PC-3 (cell line): ENCODE results near the gene SLC7A6OS. TPM values are rescaled to one million over a fixed set of nuclear protein-coding genes. Genes with fewer than 3 reads are reported as not detected.

ENCODE experiments used
- ATAC-seq: fragments of 200-7000 bp; cut with Tn5 transposase; 2 replicates; pipeline ENCODE4 v1.9.1; 2020; ENCODE audit warnings: mild to moderate bottlenecking, moderate library complexity
- BruUV-seq: library from RNA; stranded (reverse); fragments of 400-500 nt; replicated peaks from 2 replicates; lab custom pipeline; 2021; lab: Mats Ljungman, UMichigan
- CTCF ChIA-PET: fragments of 300-600 bp; sonication (Branson Sonifier 250); formaldehyde crosslinking; loops from one replicate; lab custom pipeline; 2022; ENCODE audit warnings: antibody characterized with exemption; lab: Charles Lee
- POLR2A ChIA-PET: fragments of 300-600 bp; sonication (Branson Sonifier 250); formaldehyde crosslinking; loops from one replicate; lab custom pipeline; 2022; ENCODE audit warnings: antibody characterized with exemption; ENCODE audit not compliant: unreplicated experiment; lab: Charles Lee
- DNase-seq: peaks from one replicate; pipeline ENCODE4 v3.0.0-alpha.2; 2015
- H2AFZ ChIP-seq: fragments of 300-600 bp; sonication (generic); 2 replicates; pipeline ENCODE4 v1.6.0; 2016; ENCODE audit warnings: antibody characterized with exemption, low read length
- H3F3A ChIP-seq: fragments of 300-600 bp; sonication (generic); one replicate; pipeline ENCODE4 v1.6.0; 2017; ENCODE audit warnings: antibody characterized with exemption, low read length, control low read depth, mild to moderate bottlenecking; ENCODE audit not compliant: unreplicated experiment
- H3K27ac ChIP-seq: fragments of 300-600 bp; sonication (generic); 2 replicates; pipeline ENCODE4 v1.5.1; 2016; ENCODE audit warnings: mild to moderate bottlenecking, low read length
- H3K27me3 ChIP-seq: fragments of 300-600 bp; sonication (generic); 2 replicates; pipeline ENCODE4 v1.6.1; 2016; ENCODE audit warnings: low read length, mixed read lengths
- H3K36me3 ChIP-seq: fragments of 300-600 bp; sonication (generic); 2 replicates; pipeline ENCODE4 v1.6.1; 2016; ENCODE audit warnings: low read depth, mixed run types, low read length, mixed read lengths
- H3K4me1 ChIP-seq: fragments of 300-600 bp; sonication (generic); 2 replicates; pipeline ENCODE4 v1.5.1; 2016; ENCODE audit warnings: low read length; ENCODE audit not compliant: insufficient read depth
- H3K4me2 ChIP-seq: fragments of 300-600 bp; sonication (generic); 2 replicates; pipeline ENCODE4 v1.6.0; 2016; ENCODE audit warnings: low read length
- H3K4me3 ChIP-seq: fragments of 300-600 bp; sonication (generic); 2 replicates; pipeline ENCODE4 v1.5.1; 2016; ENCODE audit warnings: mild to moderate bottlenecking, low read length, mixed read lengths
- H3K79me2 ChIP-seq: fragments of 300-600 bp; sonication (generic); 2 replicates; pipeline ENCODE4 v1.6.1; 2017; ENCODE audit warnings: low read length, mixed read lengths
- H3K9ac ChIP-seq: fragments of 300-600 bp; sonication (generic); 2 replicates; pipeline ENCODE4 v1.6.0; 2016; ENCODE audit warnings: mild to moderate bottlenecking, low read length
- H3K9me2 ChIP-seq: fragments of 300-600 bp; sonication (generic); replicated peaks from 2 replicates; pipeline ENCODE4 v1.6.1; 2016; ENCODE audit warnings: mixed run types, low read length, mixed read lengths
- H3K9me3 ChIP-seq: fragments of 300-600 bp; sonication (generic); 2 replicates; pipeline ENCODE4 v1.6.1; 2016; ENCODE audit warnings: low read length, mixed read lengths
- H4K20me1 ChIP-seq: fragments of 300-600 bp; sonication (generic); 2 replicates; pipeline ENCODE4 v1.6.1; 2016; ENCODE audit warnings: low read length, mixed read lengths
- EZH2 ChIP-seq: fragments of 300-600 bp; sonication (generic); IDR thresholded peaks from one replicate; pipeline ENCODE4 v1.6.1; 2017; ENCODE audit warnings: antibody characterized with exemption, mild to moderate bottlenecking, low read length; ENCODE audit not compliant: unreplicated experiment
- EZH2phosphoT487 ChIP-seq: fragments of 300-600 bp; sonication (generic); IDR thresholded peaks from 2 replicates; pipeline ENCODE4 v1.6.1; 2018; ENCODE audit warnings: mild to moderate bottlenecking, antibody characterized with exemption, low read length, borderline replicate concordance
- intact Hi-C: fragments of 100-400 bp; cut with micrococcal nuclease; formaldehyde crosslinking; loops from 2 replicates; pipeline ENCODE4 v1.9.0; 2023
- total RNA-seq: library from RNA; depleted of rRNA; stranded (reverse); fragments of >200 nt; gene quantifications from 2 replicates; pipeline ENCODE4 v1.2.3, GENCODE V29; 2014
- TF ChIP-seq, protein P1 (sequence below): fragments of 300-600 bp; sonication (generic); conservative IDR thresholded peaks from 2 replicates; pipeline ENCODE4 v1.5.1; 2017; ENCODE audit warnings: antibody characterized with exemption, low read depth, mild to moderate bottlenecking, low read length

SLC7A6OS gene
- total RNA-seq, 1 experiment from 2014 or later = 12.6 TPM

DNA sequence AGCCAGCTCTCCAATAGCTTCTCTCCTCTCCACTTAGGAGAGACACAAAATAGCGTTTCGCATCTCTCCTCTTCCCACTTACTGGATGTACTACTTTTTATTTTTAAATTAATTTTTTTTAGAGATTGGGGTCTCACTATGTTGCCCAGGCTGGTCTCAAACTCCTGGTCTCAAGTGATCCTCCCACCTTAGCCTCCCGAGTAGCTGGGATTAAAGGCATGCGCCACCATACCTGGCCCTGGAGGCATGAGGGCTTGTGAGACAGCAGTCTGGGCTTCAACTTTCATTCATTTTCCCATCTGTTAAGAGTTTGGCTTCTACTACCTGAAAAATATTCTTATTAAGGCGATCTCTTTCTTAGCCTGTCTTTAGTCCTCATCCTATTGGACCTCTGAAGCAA lies 18.3 kb downstream of the SLC7A6OS start:
- ChIA-PET CTCF (no interaction called here), POLR2A (no interaction called here)
- H2AFZ ChIP-seq = no peak overlapping the region
- peaks cover 19% of the 10 kb centered on the region; the same call in 1 of the 2 replicates for H3K36me3 ChIP-seq
- H3K9me2 ChIP-seq = no peaks in the 10 kb centered on the region
- H3F3A ChIP-seq = no peaks in the 10 kb centered on the region
- no peaks in the 10 kb centered on the region for H3K27me3 ChIP-seq
- no peak overlapping the region for H3K4me2 ChIP-seq
- H3K9ac ChIP-seq = no peak overlapping the region
- TF ChIP-seq, protein P1, sequence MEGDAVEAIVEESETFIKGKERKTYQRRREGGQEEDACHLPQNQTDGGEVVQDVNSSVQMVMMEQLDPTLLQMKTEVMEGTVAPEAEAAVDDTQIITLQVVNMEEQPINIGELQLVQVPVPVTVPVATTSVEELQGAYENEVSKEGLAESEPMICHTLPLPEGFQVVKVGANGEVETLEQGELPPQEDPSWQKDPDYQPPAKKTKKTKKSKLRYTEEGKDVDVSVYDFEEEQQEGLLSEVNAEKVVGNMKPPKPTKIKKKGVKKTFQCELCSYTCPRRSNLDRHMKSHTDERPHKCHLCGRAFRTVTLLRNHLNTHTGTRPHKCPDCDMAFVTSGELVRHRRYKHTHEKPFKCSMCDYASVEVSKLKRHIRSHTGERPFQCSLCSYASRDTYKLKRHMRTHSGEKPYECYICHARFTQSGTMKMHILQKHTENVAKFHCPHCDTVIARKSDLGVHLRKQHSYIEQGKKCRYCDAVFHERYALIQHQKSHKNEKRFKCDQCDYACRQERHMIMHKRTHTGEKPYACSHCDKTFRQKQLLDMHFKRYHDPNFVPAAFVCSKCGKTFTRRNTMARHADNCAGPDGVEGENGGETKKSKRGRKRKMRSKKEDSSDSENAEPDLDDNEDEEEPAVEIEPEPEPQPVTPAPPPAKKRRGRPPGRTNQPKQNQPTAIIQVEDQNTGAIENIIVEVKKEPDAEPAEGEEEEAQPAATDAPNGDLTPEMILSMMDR = no peak
- TF ChIP-seq EZH2 (no peak), EZH2phosphoT487 (no peak)
- DNase-seq = no peak
- H3K9me3 ChIP-seq = no peaks in the 10 kb centered on the region
- ATAC-seq = no peak
- intact Hi-C loops = no loop called here
- no TSS peak for BruUV-seq
- no peaks in the 10 kb centered on the region for H4K20me1 ChIP-seq
- H3K79me2 ChIP-seq = no peaks in the 10 kb centered on the region
- no peak overlapping the region for H3K27ac ChIP-seq
- peaks cover 16% of the 10 kb centered on the region for H3K4me1 ChIP-seq
- H3K4me3 ChIP-seq = no peak overlapping the region

DNA sequence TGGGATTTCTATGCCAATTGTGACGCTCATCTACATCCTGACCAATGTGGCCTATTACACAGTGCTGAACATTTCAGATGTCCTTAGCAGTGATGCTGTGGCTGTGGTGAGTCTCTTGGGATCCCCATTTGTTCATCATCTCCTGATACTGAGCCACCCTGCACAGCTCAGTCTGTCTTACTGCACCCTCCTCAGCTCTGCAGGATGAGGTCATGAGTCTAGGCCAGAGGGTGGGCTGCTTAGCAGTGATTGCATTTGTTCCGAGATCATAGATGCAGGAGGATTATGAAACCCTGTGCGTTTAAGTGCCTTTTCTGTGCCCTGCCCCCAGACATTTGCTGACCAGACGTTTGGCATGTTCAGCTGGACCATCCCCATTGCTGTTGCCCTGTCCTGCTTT lies 19.5 kb downstream of the SLC7A6OS start:
- intact Hi-C loops = no loop called here
- Histone ChIP-seq H2AFZ (no peak overlapping the region), H3K4me1 (peaks cover 20% of the 10 kb centered on the region), H3K9me3 (no peaks in the 10 kb centered on the region), H3K9ac (no peak overlapping the region), H4K20me1 (no peaks in the 10 kb centered on the region), H3K9me2 (no peaks in the 10 kb centered on the region), H3K27me3 (no peaks in the 10 kb centered on the region), H3K36me3 (peaks cover 22% of the 10 kb centered on the region; the same call in 1 of the 2 replicates), H3K4me2 (no peak overlapping the region), H3K4me3 (no peak overlapping the region), H3K27ac (no peak overlapping the region), H3F3A (no peaks in the 10 kb centered on the region), H3K79me2 (0 out of 2 replicates have a peak, but pooled peaks cover 4% of the 10 kb centered on the region)
- CTCF ChIA-PET = interaction anchor here (0.6 kb wide), 1 partner anchor 116 kb away, joined by 5 read pairs; no protein-coding TSS in a partner anchor
- DNase-seq = no peak
- ATAC-seq = no peak
- POLR2A ChIA-PET = interaction anchor here (0.6 kb wide), 1 partner anchor 447 kb away, joined by 4 read pairs; no protein-coding TSS in a partner anchor
- TF ChIP-seq EZH2phosphoT487 = no peak
- TF ChIP-seq EZH2 = no peak
- TF ChIP-seq, protein P1 = no peak
- no TSS peak for BruUV-seq

DNA sequence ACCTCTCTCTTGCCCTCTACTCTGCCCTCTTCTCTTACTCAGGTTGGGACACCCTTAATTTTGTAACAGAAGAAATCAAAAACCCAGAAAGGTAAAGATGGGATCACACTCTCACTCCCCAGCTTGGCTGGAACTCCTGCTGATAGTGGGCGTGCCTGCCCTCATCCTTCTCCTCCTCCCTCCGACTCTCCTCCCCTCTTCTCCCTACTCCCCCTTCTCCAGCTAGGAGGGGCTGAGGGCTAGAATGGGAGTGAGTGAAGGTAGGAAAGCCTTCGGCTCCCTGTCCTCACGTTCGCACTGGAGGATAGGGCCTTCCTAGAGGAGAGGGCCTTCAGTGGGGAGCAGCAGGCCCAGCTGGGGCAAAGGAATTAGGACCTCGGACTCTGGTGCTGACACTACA lies 20.3 kb downstream of the SLC7A6OS start:
- Histone ChIP-seq H3K27me3 (no peaks in the 10 kb centered on the region), H3K4me1 (peaks cover 20% of the 10 kb centered on the region), H3F3A (no peaks in the 10 kb centered on the region), H4K20me1 (no peaks in the 10 kb centered on the region), H3K9me2 (no peaks in the 10 kb centered on the region), H3K9me3 (no peaks in the 10 kb centered on the region), H3K4me2 (no peak overlapping the region), H2AFZ (no peak overlapping the region), H3K9ac (no peak overlapping the region), H3K79me2 (0 out of 2 replicates have a peak, but pooled peaks cover 11% of the 10 kb centered on the region), H3K27ac (no peak overlapping the region), H3K4me3 (no peak overlapping the region), H3K36me3 (peaks cover 19% of the 10 kb centered on the region; the same call in 1 of the 2 replicates)
- no TSS peak for BruUV-seq
- ATAC-seq = no peak
- CTCF ChIA-PET = no interaction called here
- POLR2A ChIA-PET = no interaction called here
- TF ChIP-seq EZH2 (no peak), EZH2phosphoT487 (no peak)
- TF ChIP-seq, protein P1 = no peak
- intact Hi-C loops = no loop called here
- DNase-seq = no peak
